ENCODE results near the gene PRDM1. TPM values are rescaled to one million over a fixed set of nuclear protein-coding genes. Genes with fewer than 3 reads are reported as not detected.

PRDM1 gene
- total RNA-seq, 1 donor from 2014 or later = 0.15 TPM

DNA sequence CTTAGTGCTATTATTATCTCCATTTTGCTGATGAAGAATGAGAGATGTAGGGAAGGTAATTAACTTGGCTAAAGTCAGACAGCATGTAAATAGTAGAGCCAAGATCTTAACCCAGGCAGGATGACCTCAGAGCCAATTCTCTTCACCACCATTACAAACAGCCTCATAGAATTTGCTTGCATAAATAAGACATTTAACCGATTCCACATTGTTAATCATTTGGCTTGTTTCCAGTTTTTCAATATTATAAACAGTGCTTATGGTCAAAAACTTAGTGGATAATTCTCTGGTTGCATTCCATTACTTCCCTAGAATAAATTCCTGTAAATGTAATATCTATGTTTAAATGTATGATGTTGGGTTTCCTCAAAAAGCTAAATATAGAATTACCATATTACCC lies 19.1 kb upstream of the PRDM1 start:
- Mint-ChIP-seq H3K4me3 (ENCODE audit: unreplicated experiment) (no peak overlapping the region), H3K4me1 (ENCODE audit: low read depth) (peaks cover 12% of the 10 kb centered on the region), H3K36me3 (ENCODE audit: low read depth) (no peaks in the 10 kb centered on the region), H3K27ac (ENCODE audit: unreplicated experiment) (no peak overlapping the region), H3K27me3 (ENCODE audit: low read depth) (peaks cover 3% of the 10 kb centered on the region), H3K9me3 (ENCODE audit: low read depth) (no peaks in the 10 kb centered on the region)
- DNase-seq (ENCODE audit: low spot score) = no peak
- TF ChIP-seq, protein P1, sequence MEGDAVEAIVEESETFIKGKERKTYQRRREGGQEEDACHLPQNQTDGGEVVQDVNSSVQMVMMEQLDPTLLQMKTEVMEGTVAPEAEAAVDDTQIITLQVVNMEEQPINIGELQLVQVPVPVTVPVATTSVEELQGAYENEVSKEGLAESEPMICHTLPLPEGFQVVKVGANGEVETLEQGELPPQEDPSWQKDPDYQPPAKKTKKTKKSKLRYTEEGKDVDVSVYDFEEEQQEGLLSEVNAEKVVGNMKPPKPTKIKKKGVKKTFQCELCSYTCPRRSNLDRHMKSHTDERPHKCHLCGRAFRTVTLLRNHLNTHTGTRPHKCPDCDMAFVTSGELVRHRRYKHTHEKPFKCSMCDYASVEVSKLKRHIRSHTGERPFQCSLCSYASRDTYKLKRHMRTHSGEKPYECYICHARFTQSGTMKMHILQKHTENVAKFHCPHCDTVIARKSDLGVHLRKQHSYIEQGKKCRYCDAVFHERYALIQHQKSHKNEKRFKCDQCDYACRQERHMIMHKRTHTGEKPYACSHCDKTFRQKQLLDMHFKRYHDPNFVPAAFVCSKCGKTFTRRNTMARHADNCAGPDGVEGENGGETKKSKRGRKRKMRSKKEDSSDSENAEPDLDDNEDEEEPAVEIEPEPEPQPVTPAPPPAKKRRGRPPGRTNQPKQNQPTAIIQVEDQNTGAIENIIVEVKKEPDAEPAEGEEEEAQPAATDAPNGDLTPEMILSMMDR (IDR thresholded peaks at IDR 0.05) = no peak

GRCh38 chr6:106069478-106069877 lies 16.7 kb upstream of the PRDM1 start:
- Mint-ChIP-seq H3K27ac (ENCODE audit: unreplicated experiment) (peak overlapping the region; percentile 43), H3K36me3 (ENCODE audit: low read depth) (no peaks in the 10 kb centered on the region), H3K4me3 (ENCODE audit: unreplicated experiment) (no peak overlapping the region), H3K27me3 (ENCODE audit: low read depth) (peaks cover 4% of the 10 kb centered on the region), H3K4me1 (ENCODE audit: low read depth) (peaks cover 12% of the 10 kb centered on the region), H3K9me3 (ENCODE audit: low read depth) (no peaks in the 10 kb centered on the region)
- no peak for DNase-seq (ENCODE audit: low spot score)
- TF ChIP-seq, protein P1 (IDR thresholded peaks at IDR 0.05) = no peak

- TF ChIP-seq, protein P1 (IDR thresholded peaks at IDR 0.05) = no peak
- DNase-seq (ENCODE audit: low spot score) = no peak
- H3K4me3 Mint-ChIP-seq (ENCODE audit: unreplicated experiment) = no peak overlapping the region
- H3K36me3 Mint-ChIP-seq (ENCODE audit: low read depth) = no peaks in the 10 kb centered on the region
- peaks cover 12% of the 10 kb centered on the region for H3K4me1 Mint-ChIP-seq (ENCODE audit: low read depth)
- H3K27me3 Mint-ChIP-seq (ENCODE audit: low read depth) = peaks cover 4% of the 10 kb centered on the region
- no peaks in the 10 kb centered on the region for H3K9me3 Mint-ChIP-seq (ENCODE audit: low read depth)
- H3K27ac Mint-ChIP-seq (ENCODE audit: unreplicated experiment) = no peak overlapping the region
These were observed 15.5 kb upstream of the PRDM1 start for GRCh38 chr6:106070636-106071035.

GRCh38 chr6:106072501-106073090 lies 13.5 kb upstream of the PRDM1 start:
- H3K27me3 Mint-ChIP-seq (ENCODE audit: low read depth) = peaks cover 9% of the 10 kb centered on the region
- H3K4me1 Mint-ChIP-seq (ENCODE audit: low read depth) = peaks cover 10% of the 10 kb centered on the region
- no peak overlapping the region for H3K4me3 Mint-ChIP-seq (ENCODE audit: unreplicated experiment)
- no peak overlapping the region for H3K27ac Mint-ChIP-seq (ENCODE audit: unreplicated experiment)
- no peaks in the 10 kb centered on the region for H3K9me3 Mint-ChIP-seq (ENCODE audit: low read depth)
- TF ChIP-seq, protein P1 (IDR thresholded peaks at IDR 0.05) = no peak
- H3K36me3 Mint-ChIP-seq (ENCODE audit: low read depth) = no peaks in the 10 kb centered on the region
- DNase-seq (ENCODE audit: low spot score) = no peak

DNA sequence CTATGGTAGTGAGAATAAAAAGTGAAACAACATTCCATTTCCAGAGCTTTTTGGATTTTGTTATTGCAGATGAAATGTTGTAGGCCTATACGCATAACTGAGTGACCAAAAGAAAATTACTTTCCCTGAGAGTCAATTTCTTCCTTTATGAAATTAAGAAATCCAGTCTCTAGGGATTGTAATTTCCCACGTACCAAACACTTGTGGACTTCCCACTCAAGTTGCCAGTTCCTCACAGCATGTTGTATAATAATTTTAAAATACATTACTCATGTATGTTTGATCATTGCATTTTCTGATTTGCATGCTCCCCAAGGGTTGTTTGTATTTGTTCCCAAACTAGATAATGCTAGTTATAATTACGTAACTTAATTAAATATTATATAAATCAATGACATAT lies 12.0 kb upstream of the PRDM1 start:
- H3K27me3 Mint-ChIP-seq (ENCODE audit: low read depth) = peaks cover 11% of the 10 kb centered on the region
- TF ChIP-seq, protein P1 (IDR thresholded peaks at IDR 0.05) = no peak
- H3K4me1 Mint-ChIP-seq (ENCODE audit: low read depth) = peaks cover 10% of the 10 kb centered on the region
- no peak overlapping the region for H3K4me3 Mint-ChIP-seq (ENCODE audit: unreplicated experiment)
- no peaks in the 10 kb centered on the region for H3K36me3 Mint-ChIP-seq (ENCODE audit: low read depth)
- no peak for DNase-seq (ENCODE audit: low spot score)
- H3K27ac Mint-ChIP-seq (ENCODE audit: unreplicated experiment) = no peak overlapping the region
- H3K9me3 Mint-ChIP-seq (ENCODE audit: low read depth) = no peaks in the 10 kb centered on the region

Measured in chondrocyte (in vitro differentiated cells).